HG03432 (cell line): Measurements from ENCODE around the gene UBE2F.
"Not testable (repeated sequence)": the region's sequence is repeated elsewhere in the genome, so short reads cannot be mapped to it uniquely, and the experiment has no call there.

Source experiments
- ATAC-seq: cut with Tn5 transposase; IDR thresholded peaks from one replicate; pipeline ENCODE4 v1.9.1; 2021; ENCODE audit warnings: mild to moderate bottlenecking, moderate library complexity; ENCODE audit not compliant: unreplicated experiment

UBE2F gene

DNA sequence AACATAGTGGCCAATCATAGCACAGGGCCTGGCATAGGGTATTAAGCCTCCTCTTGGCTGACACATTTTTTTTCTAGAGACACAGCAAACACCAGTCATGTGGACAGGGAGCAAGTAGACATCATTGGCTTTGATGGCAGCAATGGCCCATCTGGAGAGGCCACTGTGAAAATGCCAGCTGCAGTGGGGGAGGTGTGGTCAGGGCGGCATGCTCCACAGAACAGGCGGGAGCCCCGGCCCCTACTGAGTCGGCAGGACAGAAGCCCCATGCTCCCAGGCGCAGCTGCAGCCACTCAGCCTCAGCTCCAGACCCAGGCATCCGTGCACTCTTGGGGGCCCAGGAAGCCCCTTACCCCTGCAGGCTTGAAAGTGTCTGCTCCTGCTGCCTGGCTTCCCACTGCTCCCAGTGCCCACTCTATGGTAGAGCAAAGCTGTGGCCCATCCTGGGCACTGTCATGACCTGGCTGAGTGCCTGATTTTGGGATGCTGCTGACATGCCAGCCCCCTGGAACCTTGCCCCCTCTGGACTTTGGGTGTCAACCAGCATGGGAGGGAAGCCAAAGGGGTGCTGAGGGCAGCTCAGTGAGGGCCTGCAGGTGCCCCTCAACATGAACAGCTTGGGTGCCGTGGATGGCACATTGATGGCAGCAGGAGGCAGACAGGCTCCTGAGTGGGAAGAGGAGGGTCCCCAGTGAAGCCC lies 23.3 kb upstream of the UBE2F start:
- no peak for ATAC-seq

DNA sequence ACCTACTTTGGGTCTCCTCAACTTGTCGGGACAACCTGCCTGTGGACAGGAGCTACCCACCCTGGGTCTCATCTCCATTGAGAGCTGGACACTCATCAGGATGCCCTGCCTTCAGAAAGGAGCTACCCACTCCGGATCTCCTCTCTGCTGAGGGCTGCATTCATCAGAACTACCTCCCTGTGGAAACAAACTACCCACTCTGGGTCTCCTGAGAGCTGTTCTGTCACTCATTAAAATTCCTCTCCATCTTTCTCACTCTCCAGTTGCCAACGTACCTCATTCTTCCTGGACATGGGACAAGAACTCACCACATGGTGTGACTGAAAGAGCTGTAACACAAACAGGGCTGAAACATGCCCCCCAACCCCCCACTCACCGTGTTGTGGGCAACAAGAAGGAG lies 22.5 kb upstream of the UBE2F start:
- no peak for ATAC-seq

DNA sequence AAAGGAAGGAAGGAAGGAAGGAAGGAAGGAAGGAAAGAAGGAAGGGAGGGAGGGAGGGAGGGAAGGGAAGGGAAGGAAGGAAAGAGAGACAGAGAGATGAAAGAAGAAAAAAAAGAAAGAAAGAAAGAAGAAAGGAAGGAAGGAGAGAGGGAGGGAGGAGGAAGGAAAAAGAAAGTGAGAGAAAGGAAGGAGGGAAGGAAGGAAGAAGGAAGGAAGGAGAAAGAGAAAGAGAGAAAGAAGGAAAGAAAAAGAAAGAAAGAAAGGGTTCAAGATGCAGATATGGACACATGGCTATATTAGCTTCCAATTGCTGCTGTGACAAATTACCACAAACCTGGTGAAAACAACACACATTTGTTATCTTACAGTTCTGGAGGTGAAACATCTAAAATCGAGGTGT lies 20.4 kb upstream of the UBE2F start:
- ATAC-seq, result no peak

DNA sequence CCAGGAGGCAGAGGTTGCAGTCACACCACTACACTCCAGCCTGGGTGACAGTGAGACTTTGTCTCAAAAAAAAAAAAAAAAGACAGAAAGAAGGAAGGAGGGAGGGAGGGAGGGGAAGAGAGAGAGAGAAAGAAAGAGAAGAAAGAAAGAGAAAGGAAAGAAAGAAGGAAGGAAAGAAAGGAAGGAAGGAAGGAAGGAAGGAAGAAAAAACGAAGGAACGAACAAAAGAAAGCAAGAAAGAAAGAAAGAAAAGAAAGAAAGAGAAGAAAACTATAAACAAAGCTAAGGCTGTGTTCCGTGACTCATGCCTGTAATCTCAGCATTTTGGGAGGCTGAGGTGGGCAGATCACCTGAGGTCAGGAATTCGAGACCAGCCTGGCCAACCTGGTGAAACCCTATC lies 15.5 kb upstream of the UBE2F start:
- not testable (repeated sequence) for ATAC-seq

DNA sequence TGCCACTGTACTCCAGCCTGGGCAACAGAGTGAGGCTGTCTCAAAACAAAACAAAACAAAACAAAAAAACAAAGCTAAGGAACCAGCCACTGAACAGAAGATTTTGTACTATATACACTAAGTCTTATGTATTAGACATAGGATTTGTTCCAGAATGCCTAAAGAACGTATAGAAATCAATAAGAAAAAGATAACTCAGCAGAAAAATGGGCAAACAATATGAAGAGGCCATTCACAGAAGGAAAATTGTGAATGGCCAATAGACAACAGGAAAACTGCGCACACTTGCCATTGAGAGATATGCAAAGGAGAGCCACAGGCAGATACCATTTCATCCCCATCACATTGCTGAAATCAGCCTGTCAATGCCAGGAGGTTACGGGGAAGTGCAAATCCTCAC lies 14.9 kb upstream of the UBE2F start:
- ATAC-seq, result no peak

DNA sequence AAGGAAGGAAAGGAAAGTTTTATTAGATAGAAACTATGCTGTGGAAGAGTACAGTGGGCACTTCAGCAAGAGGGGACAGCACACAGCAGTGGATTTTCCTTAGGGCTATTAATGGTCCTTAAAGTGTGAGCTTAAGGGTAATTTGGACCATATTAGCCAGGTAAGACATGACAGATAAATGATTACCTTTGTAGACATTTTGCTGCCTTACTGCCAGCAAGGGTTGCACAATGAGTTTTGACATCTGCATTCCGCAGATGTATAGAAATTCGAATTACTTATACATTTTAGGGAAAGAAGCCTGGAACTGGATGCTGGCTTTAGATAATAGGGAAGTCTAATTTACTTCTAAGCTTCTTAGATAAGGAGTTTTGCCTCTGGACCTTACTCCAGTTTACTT lies 14.0 kb upstream of the UBE2F start:
- no peak for ATAC-seq

DNA sequence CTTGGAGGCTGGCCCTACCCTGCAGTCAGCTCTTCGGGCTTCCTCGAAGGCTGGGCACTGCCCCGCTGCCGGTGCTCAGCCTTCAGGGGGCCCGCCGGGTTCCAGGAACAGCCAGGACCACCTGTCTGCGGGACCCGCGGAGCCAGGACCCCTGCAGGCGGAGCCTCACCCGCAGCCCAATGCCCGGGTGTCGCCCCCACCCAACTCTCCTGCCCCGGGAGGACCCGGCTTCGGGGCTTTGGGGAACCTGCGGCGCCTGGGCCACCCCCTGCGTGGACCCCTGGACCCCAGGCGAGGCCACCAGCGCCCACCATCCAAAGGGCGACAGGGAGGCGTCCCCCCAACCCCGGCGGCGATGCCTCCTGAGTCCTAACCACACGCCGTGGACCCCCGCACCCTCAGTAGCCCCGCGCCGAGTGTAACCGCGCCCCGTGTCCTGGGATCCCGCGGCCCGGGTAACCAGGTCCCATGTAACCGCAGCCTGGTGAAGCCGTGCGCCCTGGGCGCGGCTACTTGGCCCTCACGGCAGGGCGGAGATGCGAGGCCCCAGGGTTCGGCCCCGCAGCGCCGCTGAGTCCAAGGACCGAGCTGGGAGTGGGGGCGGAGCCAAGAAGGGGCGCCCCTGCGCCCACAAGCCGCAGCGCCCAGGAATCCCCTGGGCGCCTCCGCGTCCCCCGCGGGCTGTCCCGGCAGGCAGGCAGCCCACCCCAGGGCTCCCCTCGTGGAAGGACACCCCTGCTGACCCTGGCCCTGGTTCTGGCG lies 11.0 kb upstream of the UBE2F start:
- no peak for ATAC-seq

DNA sequence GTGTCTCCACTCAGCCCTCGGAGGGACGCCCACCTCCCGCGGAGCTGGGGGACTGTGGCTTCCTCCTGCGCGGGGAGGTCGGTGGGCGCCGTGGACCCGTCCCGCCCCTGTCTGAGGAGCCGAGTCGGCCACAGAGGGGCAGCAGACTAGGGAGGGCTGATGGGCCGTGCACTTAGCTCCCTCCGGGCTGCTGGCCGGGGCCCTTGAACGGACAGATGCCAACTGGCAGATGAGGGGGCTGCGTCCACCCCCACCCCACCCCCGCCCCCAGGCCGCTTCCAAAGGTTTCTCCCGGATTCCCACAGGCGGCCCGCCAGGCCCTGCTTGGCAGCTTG lies 10.4 kb upstream of the UBE2F start:
- no peak for ATAC-seq

DNA sequence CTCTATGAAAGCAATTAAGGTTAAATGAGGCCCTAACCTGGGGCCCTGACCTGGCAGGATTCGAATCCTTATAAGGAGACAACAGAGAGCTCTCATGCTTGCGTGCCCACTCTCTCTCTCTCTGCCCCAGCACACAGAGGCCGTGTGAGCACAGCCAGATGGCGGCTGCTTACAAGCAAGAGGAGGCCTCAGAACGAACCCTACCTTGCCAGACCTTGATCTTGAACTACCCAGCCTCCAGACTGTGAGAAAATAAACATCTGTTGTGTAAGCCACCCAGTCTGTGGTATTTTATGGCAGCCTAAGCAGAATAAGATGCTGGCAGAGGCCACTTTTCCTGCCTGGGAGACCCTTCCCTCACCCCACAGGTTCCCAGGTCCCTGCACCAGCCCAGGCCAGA lies 5.2 kb upstream of the UBE2F start:
- no peak for ATAC-seq

DNA sequence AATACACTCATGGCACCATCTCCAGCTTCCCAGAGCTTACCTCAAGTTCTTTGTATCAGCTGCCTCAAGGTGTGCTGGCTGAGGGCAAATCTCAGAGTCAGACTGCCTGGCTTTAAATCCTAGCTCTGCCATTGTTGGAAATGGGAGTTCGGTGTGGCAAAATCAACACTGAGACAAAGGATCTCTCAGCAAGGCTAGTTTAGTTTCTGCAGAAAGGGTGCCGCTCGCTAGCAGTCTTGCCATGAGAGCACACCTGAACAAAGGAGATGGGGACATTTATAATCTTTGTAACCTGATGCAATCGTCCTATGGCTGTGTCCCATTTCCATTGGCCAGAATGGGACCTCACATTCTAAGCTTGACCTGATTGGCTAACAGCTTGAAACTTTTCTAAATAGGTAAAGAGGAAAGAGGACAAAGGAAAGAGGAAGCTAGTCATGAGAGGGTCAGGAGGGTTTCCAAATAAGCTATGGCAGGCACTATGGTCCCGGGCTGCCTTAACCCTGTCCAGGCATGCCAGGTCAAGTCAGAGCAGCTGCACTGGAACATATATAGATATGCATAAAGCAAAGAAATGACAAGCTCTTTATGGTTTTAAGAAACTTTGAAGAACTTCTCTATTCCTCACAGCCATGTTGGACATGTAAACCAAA lies 4.3 kb upstream of the UBE2F start:
- ATAC-seq, result no peak

DNA sequence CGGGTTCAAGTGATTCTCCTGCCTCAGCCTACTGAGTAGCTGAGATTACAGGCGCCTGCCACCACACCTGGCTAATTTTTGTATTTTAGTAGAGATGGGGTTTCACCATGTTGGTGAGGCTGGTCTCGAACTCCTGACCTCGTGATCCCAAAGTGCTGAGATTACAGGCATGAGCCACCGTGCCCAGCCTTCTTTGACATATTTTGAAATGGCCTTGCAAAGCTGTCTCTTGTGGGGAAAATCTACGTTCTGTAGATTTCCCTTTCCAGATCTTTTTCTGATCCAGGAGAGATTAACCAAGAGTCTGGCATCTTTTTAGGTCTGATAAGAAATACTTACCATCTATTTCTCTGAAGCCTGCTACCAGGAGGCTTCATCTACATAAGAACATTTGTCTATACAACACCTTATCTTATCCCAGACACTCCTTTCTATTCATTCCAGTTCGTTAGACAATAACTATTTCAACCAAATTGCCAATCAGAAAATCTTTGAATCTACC lies 3.3 kb upstream of the UBE2F start:
- ATAC-seq, result not testable (repeated sequence)

DNA sequence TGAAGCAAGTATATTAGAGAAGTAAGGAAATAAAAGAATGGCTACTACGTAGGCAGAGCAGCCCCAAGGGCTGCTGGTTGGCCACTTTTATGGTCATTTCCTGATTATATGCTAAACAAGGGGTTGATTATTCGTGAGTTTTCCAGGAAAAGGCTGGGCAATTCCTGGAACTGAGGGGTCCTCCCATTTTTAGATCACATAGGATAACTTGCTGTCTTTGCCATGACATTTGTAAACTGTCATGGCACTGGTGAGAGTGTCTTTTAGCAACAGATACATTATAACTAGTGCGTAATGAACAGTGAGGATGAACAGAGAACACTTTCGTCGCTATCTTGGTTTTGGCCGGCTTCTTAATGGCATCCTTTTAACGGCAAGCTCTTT lies 2.6 kb upstream of the UBE2F start:
- no peak for ATAC-seq

DNA sequence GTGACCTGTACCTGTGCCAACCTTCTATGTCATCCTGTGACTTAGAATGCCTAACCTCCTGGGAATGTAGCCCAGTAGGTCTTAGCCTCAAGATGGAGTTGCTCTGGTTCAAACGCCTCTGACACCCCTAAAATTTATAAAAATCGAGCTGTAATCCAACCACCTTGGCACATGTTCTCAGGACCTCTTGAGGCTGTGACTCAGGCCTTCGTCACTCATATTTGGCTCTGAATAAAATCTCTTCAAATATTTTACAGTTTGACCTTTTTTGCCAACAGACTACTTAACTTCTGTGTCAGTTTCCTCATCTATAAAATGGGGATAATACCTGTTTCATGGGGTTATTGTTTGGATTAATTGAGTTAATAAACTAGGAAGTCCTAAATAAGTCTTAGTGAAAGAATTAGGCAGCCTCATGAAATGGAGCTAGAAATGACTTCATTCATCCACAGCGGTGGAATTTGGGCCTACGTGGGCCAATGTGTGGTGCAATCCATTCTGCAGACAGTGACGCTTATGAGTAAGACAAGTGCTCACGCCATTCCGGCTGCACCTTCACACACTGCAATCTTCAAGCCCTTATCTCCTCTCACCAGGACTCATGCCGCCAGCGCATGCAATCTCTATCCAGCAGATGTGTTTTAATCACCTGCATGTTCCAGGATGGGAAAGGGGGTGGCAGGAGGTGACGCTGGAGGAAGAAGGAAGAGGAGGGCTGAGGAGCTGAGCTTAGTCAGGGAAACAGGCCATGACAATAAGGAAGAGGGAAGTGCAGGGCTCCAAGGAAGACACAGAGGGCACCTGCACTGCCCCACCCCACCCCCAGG lies 2.0 kb upstream of the UBE2F start:
- no peak for ATAC-seq

DNA sequence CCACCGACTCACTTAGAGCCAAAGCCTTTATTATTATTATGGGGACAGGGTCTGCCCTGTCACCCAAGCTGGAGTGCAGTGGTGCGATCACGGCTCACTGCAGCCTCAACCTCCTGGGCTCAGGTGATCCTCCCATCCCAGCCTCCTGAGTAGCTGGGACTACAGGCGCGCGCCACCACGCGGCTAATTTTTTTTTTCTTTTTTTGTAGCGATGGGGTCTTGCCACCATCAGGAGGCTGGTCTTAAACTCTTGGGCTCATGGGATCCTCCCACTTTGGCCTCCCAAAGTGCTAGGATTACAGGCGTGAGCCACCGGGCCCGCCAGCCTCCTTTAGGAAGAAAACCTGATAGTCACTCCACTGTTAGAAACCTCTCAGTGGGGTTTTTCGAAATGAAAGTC lies 970 bp upstream of the UBE2F start:
- ATAC-seq, result not testable (repeated sequence)

DNA sequence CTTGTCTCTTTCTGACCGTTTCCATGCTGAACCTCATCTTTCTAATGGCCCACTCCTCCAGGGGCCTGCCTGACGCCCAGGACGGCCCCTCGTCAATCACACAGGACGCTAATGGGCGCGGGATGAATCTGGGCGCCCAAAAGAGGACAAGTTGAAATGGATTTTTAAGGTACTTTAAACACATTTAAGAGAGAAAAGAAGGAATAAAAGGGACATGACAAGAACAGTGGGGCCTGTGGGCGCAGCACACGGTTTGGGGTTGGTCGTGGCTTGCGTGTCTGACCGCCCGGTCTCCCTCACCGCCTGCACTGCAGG lies 607 bp upstream of the UBE2F start:
- ATAC-seq, result peak; percentile 28

DNA sequence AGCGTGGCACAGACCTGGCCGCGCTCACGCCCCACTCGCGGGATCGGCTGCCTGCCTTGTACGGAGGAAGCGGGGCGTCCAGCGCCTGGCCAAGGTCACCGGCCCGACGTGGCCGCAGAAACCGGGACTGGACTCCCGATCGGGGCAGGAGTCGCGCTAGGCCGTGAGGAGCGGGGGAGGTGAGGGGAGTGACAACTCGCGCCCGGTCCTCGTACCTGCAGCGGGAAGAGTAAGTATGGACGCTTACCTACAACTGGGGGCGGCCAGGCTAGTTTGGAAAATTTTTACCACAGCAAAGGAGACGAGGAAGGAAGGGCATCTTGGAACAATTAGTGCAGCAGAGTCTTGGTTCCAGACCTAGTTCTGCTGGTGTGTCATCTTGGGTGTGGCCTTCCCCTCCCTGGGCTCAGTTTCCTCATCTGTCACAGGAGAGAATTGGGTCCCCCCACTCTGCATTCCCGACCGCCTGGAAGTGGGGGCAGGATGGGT lies 693 bp downstream of the UBE2F start:
- ATAC-seq, result no peak

DNA sequence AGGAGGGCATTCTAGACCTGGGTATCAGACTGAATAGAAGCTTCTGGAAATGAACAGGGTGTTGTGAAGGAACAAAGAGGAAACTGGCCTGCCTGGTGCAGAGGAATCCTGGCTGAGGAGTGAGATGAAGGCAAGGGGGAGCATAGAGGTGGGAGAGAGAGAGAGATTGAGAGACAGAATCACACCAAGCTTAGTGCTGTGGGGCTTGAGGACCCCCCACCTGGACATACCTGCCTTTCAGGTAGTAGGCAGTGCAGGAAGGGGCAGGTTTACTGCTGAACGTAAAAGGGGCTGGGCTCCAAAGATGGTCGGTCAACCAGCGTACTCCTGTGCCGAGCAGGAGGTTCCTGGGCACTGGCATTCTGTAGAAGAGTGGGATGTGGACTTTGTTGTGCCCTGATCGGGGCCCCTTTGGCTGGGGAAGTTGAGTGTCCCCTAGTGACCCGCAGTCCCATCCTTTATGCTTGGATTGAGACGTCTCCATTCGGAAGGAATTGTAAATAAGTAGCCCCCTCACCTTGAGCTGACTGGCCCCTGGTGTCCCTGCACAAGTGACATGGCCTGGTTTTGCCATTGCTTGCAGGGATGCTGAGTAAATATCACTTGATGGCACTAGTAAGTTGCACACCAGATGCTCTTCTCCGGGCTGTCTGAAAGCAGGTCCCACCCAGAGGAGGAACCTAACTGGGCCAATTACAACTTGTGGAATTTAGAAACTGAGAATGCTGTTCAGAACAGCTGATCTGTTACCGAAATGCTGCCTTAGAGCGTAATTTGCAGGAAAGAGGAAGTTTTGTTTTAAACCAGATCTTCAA lies 1.4 kb downstream of the UBE2F start:
- peak; percentile 29 for ATAC-seq

DNA sequence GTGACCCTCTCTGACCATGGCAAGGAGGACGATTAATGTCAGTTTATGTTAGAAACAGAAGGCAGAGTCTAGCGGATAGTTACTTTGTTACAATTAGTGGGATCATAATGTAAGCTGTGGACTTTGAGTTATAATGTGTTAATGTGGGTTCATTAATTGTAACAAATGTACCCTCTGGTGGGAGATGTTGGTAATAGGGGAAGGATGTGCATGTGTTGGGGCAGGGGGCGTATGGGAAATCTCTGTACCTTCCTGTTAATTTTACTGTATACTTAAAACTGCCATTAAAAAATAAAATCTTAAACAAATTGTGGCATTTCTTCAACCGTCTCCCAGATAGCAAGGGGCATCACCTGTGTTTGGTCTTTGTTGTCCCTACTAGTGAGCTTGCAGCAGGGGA lies 4.8 kb downstream of the UBE2F start:
- no peak for ATAC-seq

DNA sequence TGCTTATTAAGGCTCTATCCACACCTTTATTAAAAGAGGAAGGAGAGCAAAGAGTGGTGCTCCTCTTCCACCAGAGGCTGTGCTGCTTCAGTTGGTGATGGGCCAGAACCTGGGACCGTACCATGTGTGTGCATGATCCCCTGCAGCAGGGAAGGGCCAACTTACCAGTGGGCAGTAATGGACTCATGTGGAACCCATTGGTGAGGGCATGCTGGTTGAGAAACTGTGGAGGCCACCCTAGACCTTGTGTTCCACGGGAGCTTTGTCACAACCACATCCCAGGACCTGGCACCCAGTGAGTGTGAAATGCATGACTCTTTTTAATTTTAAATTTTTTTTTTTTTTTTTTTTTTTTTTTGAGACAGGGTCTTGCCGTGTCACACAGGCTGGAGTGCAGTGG lies 5.4 kb downstream of the UBE2F start:
- ATAC-seq, result no peak

DNA sequence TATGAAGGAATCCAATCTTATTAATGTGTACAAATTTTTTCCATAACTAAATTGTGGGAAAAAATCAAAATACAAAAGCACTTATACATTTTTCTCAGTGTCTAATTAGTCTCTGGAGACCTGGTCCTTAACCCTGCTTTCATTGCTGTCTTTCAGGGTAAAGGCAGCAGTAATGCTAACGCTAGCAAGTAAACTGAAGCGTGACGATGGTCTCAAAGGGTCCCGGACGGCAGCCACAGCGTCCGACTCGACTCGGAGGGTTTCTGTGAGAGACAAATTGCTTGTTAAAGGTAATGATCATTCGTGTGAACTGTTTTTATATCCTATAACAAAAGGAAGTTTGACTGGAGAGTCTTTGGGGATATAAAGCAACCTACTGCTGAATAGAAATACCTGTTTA lies 6.1 kb downstream of the UBE2F start:
- ATAC-seq, result no peak
